Thyroid gland (tissue), 4 donors: Measurements from ENCODE around the gene SERHL2.

Experiments
- POLR2A ChIP-seq, 2 donors: fragments of 450-650 bp; IDR thresholded peaks; one replicate each; pipeline ENCODE4 v1.6.1; 2017; ENCODE audit warnings: antibody characterized with exemption in 2 of 2, mild to moderate bottlenecking in 2 of 2, moderate library complexity in 1 of 2
- TF ChIP-seq, protein P1 (sequence below), 6 experiments: fragments of 200-600 bp in 3 of 6; fragments of 450-650 bp in 3 of 6; sonication (generic) in 3 of 6; IDR thresholded peaks; one replicate each; pipeline ENCODE4 v1.5.1; 2016 to 2019; ENCODE audit warnings: antibody characterized with exemption in 6 of 6, mild to moderate bottlenecking in 2 of 6, inconsistent platforms in 1 of 6, moderate library complexity in 1 of 6

DNA sequence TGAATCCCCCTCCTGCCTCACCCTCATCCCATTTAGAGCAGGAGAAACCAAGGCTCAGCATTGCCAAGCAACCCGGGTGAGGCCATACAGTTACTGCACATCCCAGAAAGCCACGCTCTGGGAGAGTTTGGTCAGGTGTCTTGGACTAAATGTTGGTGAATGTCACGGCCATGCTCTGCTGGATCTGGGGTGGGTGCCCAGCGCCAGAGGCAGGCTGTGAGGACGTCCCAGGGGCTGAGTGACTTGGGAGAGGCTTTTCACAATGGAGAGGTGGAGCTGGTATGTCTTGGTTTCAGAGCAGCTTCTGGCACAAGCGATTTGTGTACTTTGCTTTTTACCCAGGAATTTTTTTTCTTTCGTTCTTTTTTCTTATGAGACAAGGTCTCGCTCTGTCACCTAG lies 6.6 kb downstream of the SERHL2 start:
- TF ChIP-seq, protein P1, sequence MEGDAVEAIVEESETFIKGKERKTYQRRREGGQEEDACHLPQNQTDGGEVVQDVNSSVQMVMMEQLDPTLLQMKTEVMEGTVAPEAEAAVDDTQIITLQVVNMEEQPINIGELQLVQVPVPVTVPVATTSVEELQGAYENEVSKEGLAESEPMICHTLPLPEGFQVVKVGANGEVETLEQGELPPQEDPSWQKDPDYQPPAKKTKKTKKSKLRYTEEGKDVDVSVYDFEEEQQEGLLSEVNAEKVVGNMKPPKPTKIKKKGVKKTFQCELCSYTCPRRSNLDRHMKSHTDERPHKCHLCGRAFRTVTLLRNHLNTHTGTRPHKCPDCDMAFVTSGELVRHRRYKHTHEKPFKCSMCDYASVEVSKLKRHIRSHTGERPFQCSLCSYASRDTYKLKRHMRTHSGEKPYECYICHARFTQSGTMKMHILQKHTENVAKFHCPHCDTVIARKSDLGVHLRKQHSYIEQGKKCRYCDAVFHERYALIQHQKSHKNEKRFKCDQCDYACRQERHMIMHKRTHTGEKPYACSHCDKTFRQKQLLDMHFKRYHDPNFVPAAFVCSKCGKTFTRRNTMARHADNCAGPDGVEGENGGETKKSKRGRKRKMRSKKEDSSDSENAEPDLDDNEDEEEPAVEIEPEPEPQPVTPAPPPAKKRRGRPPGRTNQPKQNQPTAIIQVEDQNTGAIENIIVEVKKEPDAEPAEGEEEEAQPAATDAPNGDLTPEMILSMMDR (IDR thresholded peaks at IDR 0.05): no peak
- TF ChIP-seq POLR2A (IDR thresholded peaks at IDR 0.05): no peak
